GM23248 (cell line): ENCODE results near the gene SERINC2. TPM values are rescaled to one million over a fixed set of nuclear protein-coding genes. Genes with fewer than 3 reads are reported as not detected.

ENCODE experiments used
- DNase-seq: peaks from one replicate; pipeline ENCODE4 v3.0.0-alpha.2; 2015
- H2AFZ ChIP-seq: fragments of 200-600 bp; sonication (generic); 2 replicates; pipeline ENCODE4 v1.6.1; 2016; ENCODE audit warnings: antibody characterized with exemption
- H3F3A ChIP-seq: fragments of 200-600 bp; sonication (generic); 2 replicates; pipeline ENCODE4 v1.6.1; 2016; ENCODE audit warnings: mild to moderate bottlenecking, antibody characterized with exemption, mixed run types; ENCODE audit not compliant: insufficient read depth
- H3K27ac ChIP-seq: fragments of 200-600 bp; sonication (generic); 2 replicates; pipeline ENCODE4 v1.5.1; 2016; ENCODE audit warnings: mild to moderate bottlenecking
- H3K27me3 ChIP-seq: fragments of 200-600 bp; sonication (generic); replicated peaks from 2 replicates; pipeline ENCODE4 v1.6.1; 2016; ENCODE audit warnings: mild to moderate bottlenecking; ENCODE audit not compliant: insufficient read depth
- H3K36me3 ChIP-seq: fragments of 200-600 bp; sonication (generic); 2 replicates; pipeline ENCODE4 v1.6.1; 2016; ENCODE audit warnings: low read depth, mild to moderate bottlenecking
- H3K4me1 ChIP-seq: fragments of 200-600 bp; sonication (generic); 2 replicates; pipeline ENCODE4 v1.6.1; 2016; ENCODE audit warnings: mild to moderate bottlenecking; ENCODE audit not compliant: insufficient read depth
- H3K4me2 ChIP-seq: fragments of 200-600 bp; sonication (generic); one replicate; pipeline ENCODE4 v1.6.1; 2016; ENCODE audit warnings: mild to moderate bottlenecking; ENCODE audit not compliant: unreplicated experiment
- H3K4me3 ChIP-seq: fragments of 200-600 bp; sonication (generic); 2 replicates; pipeline ENCODE4 v1.5.1; 2016; ENCODE audit warnings: mild to moderate bottlenecking
- H3K79me2 ChIP-seq: fragments of 200-600 bp; sonication (generic); 2 replicates; pipeline ENCODE4 v1.6.1; 2016; ENCODE audit warnings: mild to moderate bottlenecking; ENCODE audit not compliant: insufficient read depth
- H3K9ac ChIP-seq: fragments of 200-600 bp; sonication (generic); 2 replicates; pipeline ENCODE4 v1.6.1; 2016; ENCODE audit warnings: mild to moderate bottlenecking
- H3K9me2 ChIP-seq: fragments of 200-600 bp; sonication (generic); 2 replicates; pipeline ENCODE4 v1.6.1; 2016; ENCODE audit warnings: mixed run types, mild to moderate bottlenecking, moderate library complexity; ENCODE audit not compliant: insufficient read depth
- H3K9me3 ChIP-seq: fragments of 200-600 bp; sonication (generic); one replicate; pipeline ENCODE4 v1.6.1; 2017; ENCODE audit warnings: low read depth
- H4K20me1 ChIP-seq: fragments of 200-600 bp; sonication (generic); 2 replicates; pipeline ENCODE4 v1.6.0; 2016; ENCODE audit not compliant: insufficient read depth
- EZH2 ChIP-seq: fragments of 200-600 bp; sonication (generic); IDR thresholded peaks from 2 replicates; pipeline ENCODE4 v1.6.1; 2018; ENCODE audit warnings: antibody characterized with exemption, mild to moderate bottlenecking; ENCODE audit not compliant: insufficient read depth, poor library complexity, severe bottlenecking
- EZH2phosphoT487 ChIP-seq: fragments of 200-600 bp; sonication (generic); IDR thresholded peaks from 2 replicates; pipeline ENCODE4 v1.6.1; 2018; ENCODE audit warnings: antibody characterized with exemption, moderate library complexity, mild to moderate bottlenecking, low read depth; ENCODE audit not compliant: insufficient read depth
- WGBS, 2 experiments: methylation state at CpG; one replicate each; pipeline ENCODE4 v1.1.6; 2015 to 2017; ENCODE audit warnings: low lambda C conversion rate in 2 of 2, low coverage in 1 of 2; ENCODE audit errors: missing lambda C conversion rate in 2 of 2; 5-methylcytosine and 5-hydroxymethylcytosine counted together
- in situ Hi-C: fragments of 300-500 bp; cut with MboI; formaldehyde crosslinking; loops from 2 replicates; pipeline ENCODE4 v1.15.0; 2020
- polyA plus RNA-seq: library from polyadenylated mRNA; unstranded; fragments of >200 nt; fragmentation: Nextera tagmentation; extraction: Ambion mirVana; gene quantifications from 2 replicates; pipeline ENCODE4 v1.2.1, GENCODE V29; 2016
- total RNA-seq: library from RNA; depleted of rRNA; stranded (reverse); fragments of >200 nt; shearing (Covaris generic); gene quantifications from 2 replicates; pipeline ENCODE4 v1.2.3, GENCODE V29; 2014

Gene SERINC2
- total and polyA plus RNA-seq, 2 experiments from 2014 or later = 50.9 to 96.0 TPM

GRCh38 chr1:31387612-31388011 is 25.4 kb upstream of the SERINC2 start:
- 55 to 64% methylated on average over 6 to 10 of the region's 10 CpGs for whole genome bisulfite sequencing, 2 experiments
- Histone ChIP-seq H3K9me3 (no peaks in the 10 kb centered on the region), H3K79me2 (no peaks in the 10 kb centered on the region), H3K9ac (no peak overlapping the region), H3K36me3 (no peaks in the 10 kb centered on the region), H3K9me2 (no peaks in the 10 kb centered on the region), H3K4me1 (no peaks in the 10 kb centered on the region), H3K4me3 (no peak overlapping the region), H3F3A (no peaks in the 10 kb centered on the region), H3K27me3 (no peaks in the 10 kb centered on the region), H3K4me2 (no peak overlapping the region), H3K27ac (no peak overlapping the region), H2AFZ (no peak overlapping the region), H4K20me1 (no peaks in the 10 kb centered on the region)
- TF ChIP-seq EZH2phosphoT487 (no peak), EZH2 (no peak)
- DNase-seq = peak; percentile 33
- in situ Hi-C loops = no loop called here

- H3K79me2 ChIP-seq = no peaks in the 10 kb centered on the region
- H4K20me1 ChIP-seq = no peaks in the 10 kb centered on the region
- H3K27me3 ChIP-seq = no peaks in the 10 kb centered on the region
- 93 to 97% methylated on average over 7 of the region's 7 CpGs for WGBS, 2 experiments
- no peaks in the 10 kb centered on the region for H3K36me3 ChIP-seq
- no peak overlapping the region for H2AFZ ChIP-seq
- H3K4me2 ChIP-seq = no peak overlapping the region
- no peak overlapping the region for H3K4me3 ChIP-seq
- DNase-seq = no peak
- H3K4me1 ChIP-seq = no peaks in the 10 kb centered on the region
- H3K9me2 ChIP-seq = no peaks in the 10 kb centered on the region
- H3K9me3 ChIP-seq = no peaks in the 10 kb centered on the region
- TF ChIP-seq EZH2 (no peak), EZH2phosphoT487 (no peak)
- no peak overlapping the region for H3K27ac ChIP-seq
- in situ Hi-C loops = no loop called here
- no peak overlapping the region for H3K9ac ChIP-seq
- no peaks in the 10 kb centered on the region for H3F3A ChIP-seq
Observed at GRCh38 chr1:31389616-31390015, 23.4 kb upstream of the SERINC2 start.

GRCh38 chr1:31390071-31390470 is 22.9 kb upstream of the SERINC2 start:
- H3K9ac ChIP-seq = no peak overlapping the region
- H3F3A ChIP-seq = no peaks in the 10 kb centered on the region
- in situ Hi-C loops = no loop called here

GRCh38 chr1:31393463-31393862 is 19.6 kb upstream of the SERINC2 start:
- TF ChIP-seq EZH2 (no peak), EZH2phosphoT487 (no peak)
- Histone ChIP-seq H4K20me1 (no peaks in the 10 kb centered on the region), H3K4me3 (no peak overlapping the region), H2AFZ (no peak overlapping the region), H3F3A (peaks cover 24% of the 10 kb centered on the region), H3K27ac (no peak overlapping the region), H3K27me3 (no peaks in the 10 kb centered on the region), H3K9me3 (no peaks in the 10 kb centered on the region), H3K4me1 (peaks cover 22% of the 10 kb centered on the region), H3K9ac (no peak overlapping the region), H3K9me2 (no peaks in the 10 kb centered on the region), H3K4me2 (no peak overlapping the region), H3K79me2 (no peaks in the 10 kb centered on the region), H3K36me3 (no peaks in the 10 kb centered on the region)
- in situ Hi-C loops = no loop called here
- DNase-seq = no peak

More at GRCh38 chr1:31390071-31390470, 22.9 kb upstream of the SERINC2 start:
- Histone ChIP-seq H3K9me3 (no peaks in the 10 kb centered on the region), H3K27me3 (no peaks in the 10 kb centered on the region), H3K4me3 (no peak overlapping the region), H3K27ac (no peak overlapping the region), H3K79me2 (no peaks in the 10 kb centered on the region), H3K9me2 (no peaks in the 10 kb centered on the region), H3K36me3 (no peaks in the 10 kb centered on the region), H2AFZ (no peak overlapping the region), H4K20me1 (no peaks in the 10 kb centered on the region), H3K4me2 (no peak overlapping the region), H3K4me1 (no peaks in the 10 kb centered on the region)
- no peak for TF ChIP-seq EZH2
- TF ChIP-seq EZH2phosphoT487 = no peak
- no peak for DNase-seq
- 89 to 95% methylated on average over 7 of the region's 7 CpGs for WGBS, 2 experiments

GRCh38 chr1:31394584-31395193 is 18.3 kb upstream of the SERINC2 start:
- Histone ChIP-seq H3K36me3 (no peaks in the 10 kb centered on the region), H3K79me2 (no peaks in the 10 kb centered on the region), H3F3A (peaks cover 31% of the 10 kb centered on the region), H3K4me1 (peaks cover 29% of the 10 kb centered on the region), H3K27ac (no peak overlapping the region), H3K4me3 (peak overlapping the region; percentile 30), H3K4me2 (peak overlapping the region; percentile 44), H3K27me3 (no peaks in the 10 kb centered on the region), H4K20me1 (no peaks in the 10 kb centered on the region), H2AFZ (peak overlapping the region; percentile 73), H3K9me2 (no peaks in the 10 kb centered on the region), H3K9ac (no peak overlapping the region), H3K9me3 (no peaks in the 10 kb centered on the region)
- TF ChIP-seq EZH2phosphoT487 (no peak), EZH2 (no peak)
- in situ Hi-C loops = no loop called here
- DNase-seq = peak; percentile 92
- WGBS, 2 experiments = 5 to 6% methylated on average over 36 of the region's 36 CpGs
